Colonic mucosa (tissue), 4 donors: ENCODE data around the gene PLA2G10. TPM values are rescaled to one million over a fixed set of nuclear protein-coding genes. Genes with fewer than 3 reads are reported as not detected.
A peak's percentile ranks its signal among the peaks of the same experiment; 100 is the strongest.

ENCODE experiments used
- DNase-seq: peaks from one replicate; pipeline ENCODE4 v3.0.0-alpha.2; 2020
- H3K27ac ChIP-seq: fragments of 200-600 bp; one replicate; pipeline ENCODE4 v1.8.0; 2021
- H3K27me3 ChIP-seq: fragments of 200-600 bp; one replicate; pipeline ENCODE4 v1.8.0; 2021
- H3K36me3 ChIP-seq: fragments of 200-600 bp; one replicate; pipeline ENCODE4 v1.8.0; 2021
- H3K4me1 ChIP-seq: fragments of 200-600 bp; one replicate; pipeline ENCODE4 v1.8.0; 2021; ENCODE audit warnings: mild to moderate bottlenecking
- H3K4me3 ChIP-seq: fragments of 200-600 bp; one replicate; pipeline ENCODE4 v1.8.0; 2021
- H3K9ac ChIP-seq, 2 donors: one replicate each; pipeline ENCODE4 v1.7.0; 2013; ENCODE audit warnings: control low read depth in 2 of 2, low read depth in 2 of 2, low read length in 2 of 2
- H3K9me3 ChIP-seq: fragments of 200-600 bp; one replicate; pipeline ENCODE4 v1.8.0; 2021
- intact Hi-C: fragments of 100-400 bp; cut with DNase I; formaldehyde crosslinking; loops from one replicate; pipeline ENCODE4 v1.14.1; 2022
- total RNA-seq, 2 donors: library from RNA; stranded (reverse); fragmentation: NEBNext Ultra II Directional in 1 of 2; extraction: Animal tissue kit (Norgen Biotek cat#: 25700) in 1 of 2; gene quantifications; one replicate each; pipeline ENCODE4 v1.2.1, GENCODE V29; 2021
- TF ChIP-seq, protein P1 (sequence below): fragments of 200-600 bp; IDR thresholded peaks from one replicate; pipeline ENCODE4 v1.8.0; 2022; ENCODE audit warnings: antibody characterized with exemption, mild to moderate bottlenecking
- donor health status: healthy.
- donor health status: DM: no; HTN: no; CAD: no.
- donor health status: DM: no; HTN: no; CAD: no.

PLA2G10 gene
- total RNA-seq, 2 donors from 2014 or later = 30.5 to 33.0 TPM

DNA sequence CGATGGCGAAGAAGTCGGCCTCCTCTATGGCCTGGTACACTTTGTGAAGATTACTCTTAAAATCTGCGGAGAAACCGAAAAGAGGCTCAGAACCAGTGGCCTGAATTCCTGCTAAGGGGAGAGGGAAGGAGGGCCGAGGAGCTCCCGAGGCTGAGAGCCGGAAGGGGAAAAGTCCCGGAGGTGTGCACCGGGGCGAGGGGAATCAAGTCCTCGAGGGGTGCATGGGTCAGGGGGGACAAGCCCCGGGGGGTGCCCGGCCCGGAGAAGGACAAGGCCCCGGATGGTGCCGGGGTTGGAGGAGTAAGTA is 64.5 kb downstream of the PLA2G10 start:
- H3K36me3 ChIP-seq = no peaks in the 10 kb centered on the region
- TF ChIP-seq, protein P1, sequence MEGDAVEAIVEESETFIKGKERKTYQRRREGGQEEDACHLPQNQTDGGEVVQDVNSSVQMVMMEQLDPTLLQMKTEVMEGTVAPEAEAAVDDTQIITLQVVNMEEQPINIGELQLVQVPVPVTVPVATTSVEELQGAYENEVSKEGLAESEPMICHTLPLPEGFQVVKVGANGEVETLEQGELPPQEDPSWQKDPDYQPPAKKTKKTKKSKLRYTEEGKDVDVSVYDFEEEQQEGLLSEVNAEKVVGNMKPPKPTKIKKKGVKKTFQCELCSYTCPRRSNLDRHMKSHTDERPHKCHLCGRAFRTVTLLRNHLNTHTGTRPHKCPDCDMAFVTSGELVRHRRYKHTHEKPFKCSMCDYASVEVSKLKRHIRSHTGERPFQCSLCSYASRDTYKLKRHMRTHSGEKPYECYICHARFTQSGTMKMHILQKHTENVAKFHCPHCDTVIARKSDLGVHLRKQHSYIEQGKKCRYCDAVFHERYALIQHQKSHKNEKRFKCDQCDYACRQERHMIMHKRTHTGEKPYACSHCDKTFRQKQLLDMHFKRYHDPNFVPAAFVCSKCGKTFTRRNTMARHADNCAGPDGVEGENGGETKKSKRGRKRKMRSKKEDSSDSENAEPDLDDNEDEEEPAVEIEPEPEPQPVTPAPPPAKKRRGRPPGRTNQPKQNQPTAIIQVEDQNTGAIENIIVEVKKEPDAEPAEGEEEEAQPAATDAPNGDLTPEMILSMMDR = no peak
- no peak for DNase-seq
- no peaks in the 10 kb centered on the region for H3K27me3 ChIP-seq
- peak overlapping the region; percentile 81 for H3K4me3 ChIP-seq
- H3K27ac ChIP-seq = peak overlapping the region; percentile 92
- H3K9me3 ChIP-seq = no peaks in the 10 kb centered on the region
- H3K9ac ChIP-seq = peak overlapping the region; percentile 90 to 98
- intact Hi-C loops = no loop called here
- peaks cover 7% of the 10 kb centered on the region for H3K4me1 ChIP-seq

DNA sequence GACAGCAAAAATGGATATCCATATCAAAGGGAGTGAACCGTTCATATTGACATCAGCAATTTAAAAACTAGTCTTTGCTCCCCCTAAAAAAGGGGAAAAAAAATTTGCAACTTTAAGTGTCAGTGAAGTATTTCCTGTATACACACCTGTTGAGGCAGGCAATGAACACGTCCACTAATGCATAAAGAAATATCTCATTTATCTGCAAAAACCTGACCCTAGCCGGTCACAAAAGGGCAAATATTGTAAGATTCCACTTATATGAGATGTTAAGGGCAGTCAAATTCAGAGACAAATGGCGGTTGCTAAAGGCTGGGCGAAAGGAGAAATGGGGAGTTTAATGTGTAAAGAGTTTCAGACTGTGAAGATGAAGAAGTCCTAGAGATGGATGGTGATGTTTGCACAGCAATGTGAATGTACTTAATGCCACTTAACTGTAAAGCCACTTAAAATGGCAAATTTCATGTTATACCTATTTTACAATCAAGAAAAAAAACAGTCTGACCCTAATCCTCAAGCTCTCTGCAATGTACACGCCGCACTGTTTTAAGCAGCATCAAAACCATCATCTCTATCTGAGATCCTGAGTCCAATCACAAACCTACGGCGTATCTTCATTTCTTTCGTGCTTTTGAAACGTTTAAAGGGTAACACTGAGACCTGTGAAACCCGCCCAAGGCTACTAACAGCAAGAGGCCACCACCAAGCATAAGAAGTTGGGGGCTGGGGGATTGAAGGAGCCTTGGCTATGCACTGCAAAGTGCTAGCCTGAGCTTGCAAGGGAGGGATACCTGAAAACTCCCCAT is 65.1 kb downstream of the PLA2G10 start:
- DNase-seq = no peak
- intact Hi-C loops = no loop called here
- no peaks in the 10 kb centered on the region for H3K36me3 ChIP-seq
- H3K27me3 ChIP-seq = no peaks in the 10 kb centered on the region
- H3K9me3 ChIP-seq = no peaks in the 10 kb centered on the region
- peak overlapping the region; percentile 81 for H3K4me3 ChIP-seq
- H3K9ac ChIP-seq = peak overlapping the region; percentile 90 to 98
- TF ChIP-seq, protein P1 = no peak
- peaks cover 4% of the 10 kb centered on the region for H3K4me1 ChIP-seq
- peak overlapping the region; percentile 92 for H3K27ac ChIP-seq

DNA sequence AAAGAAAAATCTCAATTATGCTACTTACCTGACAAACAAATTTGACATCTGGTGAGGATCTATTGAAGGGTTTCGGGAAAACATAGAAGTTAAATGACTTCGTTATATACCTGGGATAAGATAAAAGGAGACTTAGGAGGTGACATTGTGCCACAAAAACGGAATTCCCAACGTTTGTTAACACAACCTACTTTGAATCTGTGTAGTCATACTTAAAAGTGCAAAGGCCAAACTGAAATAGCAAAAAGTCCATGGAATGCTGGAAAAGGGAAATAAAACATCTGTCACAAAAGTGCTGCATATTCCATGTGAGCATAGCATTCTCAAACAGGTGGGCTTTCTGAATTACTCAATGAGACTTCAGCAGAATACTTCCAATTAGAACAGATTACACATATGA is 67.0 kb downstream of the PLA2G10 start:
- Histone ChIP-seq H3K9me3 (no peaks in the 10 kb centered on the region), H3K9ac (no peak overlapping the region), H3K27ac (no peak overlapping the region), H3K4me1 (peaks cover 4% of the 10 kb centered on the region), H3K27me3 (no peaks in the 10 kb centered on the region), H3K36me3 (no peaks in the 10 kb centered on the region), H3K4me3 (no peak overlapping the region)
- TF ChIP-seq, protein P1 = no peak
- DNase-seq = no peak
- intact Hi-C loops = no loop called here

Other genes starting within 250 kb of the PLA2G10 start
- 10 to 100 TPM; 24.2 to 25.6 TPM for gene PARN, start 64.0 kb downstream of the PLA2G10 start, total RNA-seq
- gene BFAR, start 61.4 kb downstream of the PLA2G10 start, total RNA-seq = 10 to 100 TPM; 37.3 to 72.2 TPM
- gene NPIPA3, start 9.1 kb upstream of the PLA2G10 start, total RNA-seq = 1 to 10 TPM in 1 of 2 donors, under 1 TPM in 1; 0.49 to 2.3 TPM
- 1 to 10 TPM; 1.4 to 6.6 TPM for gene NPIPA2, start 48.2 kb upstream of the PLA2G10 start, total RNA-seq
- 10 to 100 TPM; 70.7 to 93.1 TPM for gene NOMO1, start 139.4 kb upstream of the PLA2G10 start, total RNA-seq
- gene NPIPA1, start 243.1 kb upstream of the PLA2G10 start, total RNA-seq = 10 to 100 TPM; 32.8 to 74.3 TPM